GM18498 (cell line): ENCODE results near the gene MARVELD3.
"Not testable (repeated sequence)": the region's sequence is repeated elsewhere in the genome, so short reads cannot be mapped to it uniquely, and the experiment has no call there.

Source experiments
- ATAC-seq: cut with Tn5 transposase; IDR thresholded peaks from one replicate; pipeline ENCODE4 v1.9.1; 2021; ENCODE audit warnings: mild to moderate bottlenecking, moderate library complexity; ENCODE audit not compliant: unreplicated experiment

The MARVELD3 gene, protein sequence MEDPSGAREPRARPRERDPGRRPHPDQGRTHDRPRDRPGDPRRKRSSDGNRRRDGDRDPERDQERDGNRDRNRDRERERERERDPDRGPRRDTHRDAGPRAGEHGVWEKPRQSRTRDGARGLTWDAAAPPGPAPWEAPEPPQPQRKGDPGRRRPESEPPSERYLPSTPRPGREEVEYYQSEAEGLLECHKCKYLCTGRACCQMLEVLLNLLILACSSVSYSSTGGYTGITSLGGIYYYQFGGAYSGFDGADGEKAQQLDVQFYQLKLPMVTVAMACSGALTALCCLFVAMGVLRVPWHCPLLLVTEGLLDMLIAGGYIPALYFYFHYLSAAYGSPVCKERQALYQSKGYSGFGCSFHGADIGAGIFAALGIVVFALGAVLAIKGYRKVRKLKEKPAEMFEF

GRCh38 chr16:71626018-71626857 lies at the start of gene MARVELD3:
Gene MARVELD3 (plus strand): TSS chr16:71626184. CDS start chr16:71626230, 46 bp downstream.
- ATAC-seq: no peak

- no peak for ATAC-seq
Measured at GRCh38 chr16:71576971-71577370, 49.0 kb upstream of the MARVELD3 start, which contains the start of gene TAT. Gene TAT (minus strand): TSS chr16:71577092. CDS start chr16:71576415, 677 bp downstream.

- ATAC-seq: not testable (repeated sequence)
Measured at GRCh38 chr16:71582553-71582848, 43.5 kb upstream of the MARVELD3 start.

DNA sequence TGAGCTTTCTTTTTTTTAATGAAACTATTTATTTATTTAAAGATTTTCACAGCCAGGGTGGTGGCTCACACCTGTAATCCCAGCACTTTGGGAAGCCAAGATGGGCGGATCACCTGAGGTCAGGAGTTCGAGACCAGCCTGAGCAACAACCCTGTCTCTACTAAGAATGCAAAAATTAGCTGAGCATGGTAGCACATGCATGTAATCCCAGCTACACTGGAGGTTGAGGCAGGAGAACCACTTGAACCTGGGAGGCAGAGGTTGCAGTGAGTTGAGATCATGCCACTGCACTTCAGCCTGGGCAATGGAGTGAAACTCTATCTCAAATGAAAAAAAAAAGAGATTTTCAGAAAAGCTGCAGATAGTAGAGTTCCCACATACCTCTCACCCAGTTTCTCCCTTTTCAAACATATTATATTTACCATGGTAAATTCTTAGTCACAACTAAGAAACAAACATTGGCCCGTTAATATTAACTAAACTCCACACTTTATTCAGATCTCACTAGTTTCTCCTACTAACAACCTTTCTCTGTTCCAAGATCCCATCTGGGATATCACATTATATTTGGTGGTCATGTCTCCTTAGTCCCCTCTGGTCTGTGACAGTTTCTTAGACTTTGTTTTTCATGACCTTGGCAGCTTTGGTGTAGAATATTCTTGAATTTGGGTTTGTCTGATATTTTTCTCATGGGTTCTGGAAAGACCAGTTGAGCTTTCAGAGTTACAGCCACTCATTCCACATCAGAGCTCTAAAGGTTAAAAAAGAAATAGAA lies 41.3 kb upstream of the MARVELD3 start:
- ATAC-seq: no peak

DNA sequence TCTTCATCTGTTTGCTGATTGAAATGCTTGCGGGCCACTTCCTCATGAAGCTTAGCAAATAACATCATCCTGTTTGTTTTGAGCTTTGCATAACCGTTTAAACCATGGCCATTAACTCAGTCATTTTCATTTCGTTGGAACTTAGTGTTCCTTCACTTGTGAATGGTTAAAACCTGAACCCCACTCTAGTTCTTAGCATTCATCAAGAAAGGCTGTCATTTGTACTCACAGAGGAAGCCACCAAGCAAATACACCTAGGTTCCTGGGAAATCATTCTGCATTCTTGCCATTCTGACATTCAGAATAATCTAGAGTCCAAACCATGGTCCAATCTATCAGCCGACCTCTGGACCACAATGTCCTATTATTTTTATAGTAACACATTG lies 40.7 kb upstream of the MARVELD3 start:
- no peak for ATAC-seq

DNA sequence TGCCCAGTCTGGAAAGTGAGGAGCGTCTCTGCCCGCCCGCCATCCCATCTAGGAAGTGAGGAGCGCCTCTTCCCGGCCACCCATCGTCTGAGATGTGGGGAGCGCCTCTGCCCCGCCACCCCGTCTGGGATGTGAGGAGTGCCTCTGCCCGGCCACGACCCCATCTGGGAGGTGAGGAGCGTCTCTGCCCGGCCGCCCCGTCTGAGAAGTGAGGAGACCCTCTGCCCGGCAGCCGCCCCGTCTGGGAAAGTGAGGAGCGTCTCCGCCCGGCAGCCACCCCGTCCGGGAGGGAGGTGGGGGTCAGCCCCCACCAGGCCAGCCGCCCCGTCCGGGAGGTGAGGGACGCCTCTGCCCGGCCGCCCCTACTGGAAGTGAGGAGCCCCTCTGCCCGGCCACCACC lies 36.6 kb upstream of the MARVELD3 start:
- ATAC-seq: not testable (repeated sequence)

DNA sequence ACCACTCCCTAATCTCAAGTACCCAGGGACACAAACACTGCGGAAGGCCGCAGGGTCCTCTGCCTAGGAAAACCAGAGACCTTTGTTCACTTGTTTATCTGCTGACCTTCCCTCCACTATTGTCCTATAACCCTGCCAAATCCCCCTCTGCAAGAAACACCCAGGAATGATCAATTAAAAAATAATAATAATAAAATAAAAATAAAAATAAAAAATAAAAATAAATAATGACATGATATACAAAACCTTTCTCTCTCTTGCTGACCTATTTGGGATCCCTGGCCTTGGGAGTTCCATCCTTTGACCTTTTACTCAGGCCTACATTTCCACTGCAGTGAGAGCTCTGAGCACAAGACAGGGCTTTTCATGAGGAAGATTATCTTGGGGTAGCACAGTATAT lies 35.9 kb upstream of the MARVELD3 start:
- ATAC-seq: not testable (repeated sequence)

- no peak for ATAC-seq
Measured at GRCh38 chr16:71590584-71590983, 35.4 kb upstream of the MARVELD3 start.

GRCh38 chr16:71591917-71592316 lies 34.1 kb upstream of the MARVELD3 start:
- ATAC-seq: no peak

DNA sequence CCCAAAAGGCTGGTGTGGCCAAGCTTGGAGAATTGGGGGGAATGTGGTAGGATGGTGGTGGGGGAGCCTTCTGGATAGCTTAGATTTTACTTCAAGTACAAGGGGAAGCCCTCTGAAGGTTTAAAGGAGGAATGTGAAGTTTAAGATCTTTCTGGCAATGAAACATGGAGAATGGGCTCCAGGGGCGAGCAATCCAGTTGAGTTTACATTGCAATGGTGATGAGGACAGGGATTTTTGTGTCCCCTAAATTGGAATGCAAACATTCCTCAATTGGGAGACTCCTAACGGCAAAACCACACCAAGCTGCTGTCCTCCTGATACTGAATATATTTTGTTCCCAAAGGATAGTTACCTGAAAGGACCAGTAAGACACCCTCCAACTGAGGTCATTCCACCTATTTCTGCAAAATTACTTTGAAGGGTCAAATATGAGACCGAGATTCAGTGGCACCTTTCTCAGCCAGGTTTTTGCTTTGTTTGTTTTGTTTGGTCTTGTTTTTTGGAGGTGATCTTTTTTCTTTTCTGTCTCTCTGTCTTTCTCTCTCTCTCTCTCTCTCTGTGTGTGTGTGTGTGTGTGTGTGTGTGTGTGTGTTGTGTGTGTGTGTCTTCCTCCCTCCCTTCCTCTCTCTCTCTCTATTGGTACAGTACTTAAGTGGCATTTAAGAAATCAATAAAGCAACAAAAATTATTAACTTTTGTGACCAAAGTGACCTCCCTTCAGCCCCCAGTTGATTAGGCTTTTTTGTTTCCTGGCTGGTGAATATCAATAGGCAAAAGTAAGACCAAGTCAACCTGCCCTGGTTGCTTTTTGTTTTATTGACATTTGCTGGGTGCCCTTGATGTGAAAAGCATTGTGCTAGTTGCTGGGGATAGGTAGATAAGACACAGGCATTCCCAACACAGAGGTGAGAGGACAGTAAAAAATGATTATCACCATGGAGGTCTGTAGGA lies 32.7 kb upstream of the MARVELD3 start:
- no peak for ATAC-seq

DNA sequence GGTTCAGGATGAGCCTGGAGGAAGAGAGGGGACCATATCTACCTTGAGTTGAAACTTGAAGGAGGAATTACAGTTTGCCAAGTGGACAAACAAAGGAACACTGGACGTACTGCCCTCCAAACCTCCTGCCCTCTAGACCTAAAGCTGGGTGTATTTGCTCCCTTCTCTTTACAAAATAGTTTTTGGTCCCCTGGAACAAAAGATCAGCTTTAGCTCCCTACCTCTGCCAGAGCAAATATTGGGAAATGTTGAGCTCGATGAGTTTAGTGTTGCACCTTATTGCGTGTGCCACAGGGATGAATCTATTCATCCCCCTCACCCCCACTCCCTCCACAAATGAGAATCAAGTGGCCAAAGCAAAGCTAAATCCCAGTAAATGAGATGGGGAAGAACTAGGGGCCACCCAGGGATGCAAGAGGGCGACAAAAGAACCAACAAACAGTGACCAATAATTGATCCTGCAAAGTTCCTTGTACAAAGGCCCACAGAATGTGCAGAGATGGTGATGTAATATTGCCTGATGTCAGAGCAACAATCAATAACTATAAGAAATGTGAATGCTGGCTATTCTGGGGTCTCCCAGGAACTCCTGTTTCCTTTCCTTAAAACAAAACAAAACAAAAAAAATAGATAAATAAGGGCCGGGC lies 31.9 kb upstream of the MARVELD3 start:
- no peak for ATAC-seq

- ATAC-seq: not testable (repeated sequence)
Measured at GRCh38 chr16:71595340-71595826, 30.6 kb upstream of the MARVELD3 start.

DNA sequence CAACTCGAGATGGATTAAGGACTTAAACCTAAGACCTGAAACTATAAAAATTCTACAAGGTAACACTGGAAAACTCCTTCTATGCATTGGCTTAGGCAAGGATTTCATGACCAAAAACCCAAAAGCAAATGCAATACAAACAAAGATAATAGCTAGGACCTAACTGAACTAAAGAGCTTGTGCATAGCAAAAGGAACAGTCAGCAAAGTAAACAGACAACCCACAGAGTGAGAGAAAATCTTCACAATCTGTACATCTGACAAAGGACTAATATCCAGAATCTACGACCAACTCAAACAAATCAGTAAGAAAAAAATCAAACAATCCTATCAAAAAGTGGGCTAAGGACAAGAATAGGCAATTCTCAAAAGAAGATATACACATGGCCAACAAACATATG lies 27.6 kb upstream of the MARVELD3 start:
- ATAC-seq: not testable (repeated sequence)

- ATAC-seq: no peak
Measured at GRCh38 chr16:71600822-71601221, 25.2 kb upstream of the MARVELD3 start.

DNA sequence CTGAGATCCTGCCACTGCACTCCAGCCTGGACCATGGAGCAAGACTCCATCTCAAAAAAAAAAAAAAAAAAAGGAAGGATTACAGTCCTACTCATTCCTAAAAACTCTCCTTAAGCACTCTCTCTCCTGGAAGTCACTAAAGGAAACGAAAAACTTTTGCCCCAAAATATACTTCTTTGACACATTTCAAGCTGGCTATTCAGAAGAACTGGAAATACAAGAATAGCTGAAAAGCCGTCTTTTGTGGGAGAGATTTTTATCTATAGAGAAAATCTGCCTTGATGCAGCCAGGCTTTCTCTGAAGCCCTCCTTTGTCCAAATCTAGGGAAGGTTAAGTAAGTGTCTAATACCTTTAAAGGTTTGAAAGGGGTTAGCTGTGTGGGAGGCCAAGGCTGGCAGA lies 16.9 kb upstream of the MARVELD3 start:
- no peak for ATAC-seq

DNA sequence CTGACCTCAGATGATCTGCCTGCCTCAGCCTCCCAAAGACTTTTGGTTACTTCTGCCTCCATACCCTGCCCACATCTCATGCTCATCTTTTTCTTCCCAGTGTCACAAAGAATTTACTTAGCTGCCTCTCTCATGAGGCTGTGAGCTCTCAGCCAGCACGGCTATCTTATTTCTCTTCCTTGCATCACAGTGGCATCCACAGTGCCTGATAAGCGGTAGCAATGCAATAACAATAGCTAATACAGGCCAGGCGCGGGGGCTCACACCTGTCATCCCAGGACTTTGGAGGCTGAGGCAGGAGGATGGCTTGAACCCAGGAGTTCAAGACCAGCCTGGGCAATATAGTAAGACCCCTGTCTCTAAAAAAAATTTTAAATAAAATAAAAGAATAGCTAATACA lies 15.5 kb upstream of the MARVELD3 start:
- ATAC-seq: no peak

GRCh38 chr16:71610936-71611871 lies 14.8 kb upstream of the MARVELD3 start:
- peak; percentile 60 for ATAC-seq

DNA sequence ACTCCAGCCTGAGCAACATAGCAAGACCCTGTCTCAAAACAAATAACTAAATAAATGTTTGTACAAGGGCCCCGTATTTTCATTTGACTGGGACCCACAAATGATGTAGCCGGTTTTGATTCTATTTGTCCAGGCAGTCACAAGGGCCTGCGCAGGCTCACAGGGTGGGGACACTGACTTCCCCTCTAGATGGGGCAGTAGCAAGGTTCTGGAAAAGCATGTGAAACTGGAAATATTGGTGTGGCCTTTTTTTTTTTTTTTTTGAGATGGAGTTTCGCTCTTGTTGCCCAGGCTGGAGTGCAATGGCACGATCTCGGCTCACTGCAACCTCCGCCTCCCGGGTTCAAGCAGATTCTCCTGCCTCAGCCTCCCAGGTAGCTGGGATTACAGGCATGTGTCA lies 11.0 kb upstream of the MARVELD3 start:
- ATAC-seq: not testable (repeated sequence)
